Erythroblast (primary cell): Measurements from ENCODE around the gene CPT1A.

Source experiments
- GATA1 ChIP-seq: IDR thresholded peaks from 2 replicates; pipeline ENCODE4 v1.6.1; 2011; ENCODE audit warnings: low read depth, mild to moderate bottlenecking, control low read depth, low read length, moderate library complexity
- POLR2A ChIP-seq: IDR thresholded peaks from 2 replicates; pipeline ENCODE4 v1.6.1; 2011; ENCODE audit warnings: mild to moderate bottlenecking, low read length

- TF ChIP-seq POLR2A (no peak), GATA1 (no peak)
Measured at GRCh38 chr11:68783216-68783821, 58.4 kb downstream of the CPT1A start.
